DMS 273 treated with DMSO at 0.1 percent for 48 hours (cell line): Measurements from ENCODE around the gene HSD17B10.
"Not testable (repeated sequence)": the region's sequence is repeated elsewhere in the genome, so short reads cannot be mapped to it uniquely, and the experiment has no call there.

Experiments used
- DNase-seq: peaks from one replicate; lab custom pipeline; 2025; lab: John Stamatoyannopoulos, UW

HSD17B10 gene

GRCh38 chrX:53433651-53434639 is at the start of gene HSD17B10:
Gene HSD17B10, minus strand, starts transcription at chrX:53434370. Its CDS starts 25 bp downstream, at chrX:53434345.
- peak; percentile 79 for DNase-seq

- DNase-seq, result no peak
Observed at GRCh38 chrX:53483416-53483815, 49.2 kb upstream of the HSD17B10 start.

- DNase-seq, result no peak
Observed at GRCh38 chrX:53481816-53482465, 47.8 kb upstream of the HSD17B10 start.

- DNase-seq, result no peak
Observed at GRCh38 chrX:53481093-53481492, 46.9 kb upstream of the HSD17B10 start.

- no peak for DNase-seq
Observed at GRCh38 chrX:53479301-53479700, 45.1 kb upstream of the HSD17B10 start.

- DNase-seq, result no peak
Observed at GRCh38 chrX:53476371-53476770, 42.2 kb upstream of the HSD17B10 start.

GRCh38 chrX:53474707-53475106 is 40.5 kb upstream of the HSD17B10 start:
- no peak for DNase-seq

- no peak for DNase-seq
Observed at GRCh38 chrX:53471346-53471745, 37.2 kb upstream of the HSD17B10 start.

GRCh38 chrX:53468659-53469058 is 34.5 kb upstream of the HSD17B10 start:
- DNase-seq, result not testable (repeated sequence)

- DNase-seq, result no peak
Observed at GRCh38 chrX:53458082-53458481, 23.9 kb upstream of the HSD17B10 start.

- DNase-seq, result no peak
Observed at GRCh38 chrX:53456254-53456653, 22.1 kb upstream of the HSD17B10 start.

GRCh38 chrX:53452812-53453211 is 18.6 kb upstream of the HSD17B10 start:
- DNase-seq, result no peak

- no peak for DNase-seq
Observed at GRCh38 chrX:53449632-53450031, 15.5 kb upstream of the HSD17B10 start.

- DNase-seq, result no peak
Observed at GRCh38 chrX:53447441-53447840, 13.3 kb upstream of the HSD17B10 start.

GRCh38 chrX:53445977-53446376 is 11.8 kb upstream of the HSD17B10 start:
- peak; percentile 25 for DNase-seq

GRCh38 chrX:53442322-53442631 is 8.1 kb upstream of the HSD17B10 start:
- no peak for DNase-seq

GRCh38 chrX:53441531-53442321 is 7.6 kb upstream of the HSD17B10 start:
- peak; percentile 68 for DNase-seq

GRCh38 chrX:53440621-53441517 is 6.7 kb upstream of the HSD17B10 start:
- peak; percentile 38 for DNase-seq

GRCh38 chrX:53440101-53440500 is 5.9 kb upstream of the HSD17B10 start:
- peak; percentile 72 for DNase-seq

GRCh38 chrX:53438832-53439230 is 4.7 kb upstream of the HSD17B10 start:
- no peak for DNase-seq

GRCh38 chrX:53438174-53438831 is 4.1 kb upstream of the HSD17B10 start:
- DNase-seq, result no peak
